Spleen (tissue), 11 donors: ENCODE data around the gene PLAGL1. TPM values are rescaled to one million over a fixed set of nuclear protein-coding genes. Genes with fewer than 3 reads are reported as not detected.

Experiments used
- DNase-seq: peaks from one replicate; pipeline ENCODE4 v3.0.0-alpha.2; 2020
- H3K27ac ChIP-seq, 8 donors: fragments of 200-600 bp; sonication (generic) in 7 of 8; 1 replicate in 4 of 8; 2 replicates in 4 of 8; pipeline versions ENCODE4 v1.5.0 to v1.8.0; 2016 to 2021; ENCODE audit warnings: inconsistent platforms in 4 of 8, mild to moderate bottlenecking in 4 of 8, moderate library complexity in 1 of 8
- H3K27me3 ChIP-seq, 7 donors: fragments of 200-600 bp; sonication (generic) in 6 of 7; replicated peaks in 1 of 7; 1 replicate in 4 of 7; 2 replicates in 3 of 7; pipeline versions ENCODE4 v1.5.0 to v1.8.0; 2016 to 2021; ENCODE audit warnings: inconsistent platforms in 3 of 7, mild to moderate bottlenecking in 1 of 7
- H3K36me3 ChIP-seq, 6 donors: fragments of 200-600 bp; sonication (generic) in 5 of 6; 1 replicate in 4 of 6; 2 replicates in 2 of 6; pipeline versions ENCODE4 v1.5.0 to v1.8.0; 2016 to 2021; ENCODE audit warnings: inconsistent platforms in 2 of 6
- H3K4me1 ChIP-seq, 6 donors: fragments of 200-600 bp; sonication (generic) in 5 of 6; 1 replicate in 3 of 6; 2 replicates in 3 of 6; pipeline versions ENCODE4 v1.5.0 to v1.8.0; 2016 to 2021; ENCODE audit warnings: inconsistent platforms in 3 of 6
- H3K4me3 ChIP-seq, 8 donors: fragments of 200-600 bp; sonication (generic) in 7 of 8; 1 replicate in 4 of 8; 2 replicates in 4 of 8; pipeline versions ENCODE4 v1.5.0 to v1.8.0; 2016 to 2021; ENCODE audit warnings: inconsistent platforms in 4 of 8, mild to moderate bottlenecking in 4 of 8, moderate library complexity in 2 of 8
- H3K9me3 ChIP-seq, 8 donors: fragments of 200-600 bp; sonication (generic) in 7 of 8; 1 replicate in 4 of 8; 2 replicates in 4 of 8; pipeline versions ENCODE4 v1.5.0 to v1.8.0; 2016 to 2021; ENCODE audit warnings: inconsistent platforms in 4 of 8
- CTCF ChIP-seq, 11 experiments: fragments of 200-600 bp in 7 of 11; fragments of 450-650 bp in 4 of 11; sonication (generic) in 4 of 11; IDR thresholded peaks in 8 of 11; conservative IDR thresholded peaks in 3 of 11; 1 replicate in 7 of 11; 2 replicates in 4 of 11; pipeline versions ENCODE4 v1.4.0 to v1.8.0; 2016 to 2021; ENCODE audit warnings: antibody characterized with exemption in 11 of 11, inconsistent platforms in 4 of 11, mild to moderate bottlenecking in 1 of 11
- POLR2A ChIP-seq, 3 donors: fragments of 450-650 bp; IDR thresholded peaks; one replicate each; pipeline ENCODE4 v1.5.1; 2017; ENCODE audit warnings: antibody characterized with exemption in 3 of 3, mild to moderate bottlenecking in 1 of 3
- POLR2AphosphoS5 ChIP-seq, 3 donors: sonication (generic); formaldehyde crosslinking; IDR thresholded peaks; one replicate each; pipeline ENCODE4 v1.5.1; 2017; ENCODE audit warnings: antibody characterized with exemption in 3 of 3
- WGBS, 5 donors: extraction: QIAGEN DNeasy Blood & Tissue Kit in 3 of 5; methylation state at CpG; one replicate each; pipeline versions ENCODE4 v1.1.5 to v1.1.7; 2013 to 2018; 5-methylcytosine and 5-hydroxymethylcytosine counted together
- intact Hi-C: fragments of 100-400 bp; cut with DNase I; formaldehyde crosslinking; loops from one replicate; pipeline ENCODE4 v1.15.0; 2023; ENCODE audit warnings: low total_unique reads
- polyA plus RNA-seq, 3 donors: library from polyadenylated mRNA; stranded (reverse); fragments of 200-250 nt; gene quantifications; one replicate each; pipeline ENCODE4 v1.2.1, GENCODE V29; 2013
- total RNA-seq, 7 donors: library from RNA; depleted of rRNA in 3 of 7; stranded (reverse); fragments of >200 nt in 3 of 7; fragmentation: NEBNext Ultra II Directional in 4 of 7; extraction: Animal tissue kit (Norgen Biotek cat#: 25700) in 4 of 7; gene quantifications; one replicate each; pipeline versions ENCODE4 v1.1.0 to v1.2.1, GENCODE V29; 2016 to 2021
- donor health status: healthy with polysubstance abuse.
- donor health status: DM: no; HTN: no; CAD: no; lungs with moderate emphysema.
- donor health status: DM: no; HTN: no; CAD: no.
- donor health status: Bipolar disorder and iron deficiency.
- donor health status: healthy.
- donor health status: DM: no; HTN: no; CAD: no.
- donor health status: DM: yes; HTN: yes; CAD: no.

PLAGL1 gene
- total and polyA plus RNA-seq, 10 donors = 7.1 to 34.4 (median 25.3) TPM

- no peak for DNase-seq
- intact Hi-C loops = no loop called here
Observed at GRCh38 chr6:143939364-143939763, 68.7 kb downstream of the PLAGL1 start.

GRCh38 chr6:143937668-143937970 is 70.4 kb downstream of the PLAGL1 start:
- TF ChIP-seq CTCF (IDR thresholded peaks at IDR 0.05 in 8 of 11, conservative IDR thresholded peaks at IDR 0.05 in 3 of 11) (no peak), POLR2A (IDR thresholded peaks at IDR 0.05) (no peak), POLR2AphosphoS5 (IDR thresholded peaks at IDR 0.05) (no peak)
- WGBS, 5 donors = 87 to 98% (median 94%) methylated on average over 1 of the region's 1 CpG
- H3K27me3 ChIP-seq = no peaks in the 10 kb centered on the region
- intact Hi-C loops = no loop called here
- H3K36me3 ChIP-seq = peaks cover 0 to 6% (median 0%) of the 10 kb centered on the region in 6 donors
- H3K4me3 ChIP-seq = no peak overlapping the region
- DNase-seq = no peak
- no peaks in the 10 kb centered on the region for H3K4me1 ChIP-seq
- peaks cover 0 to 10% (median 2%) of the 10 kb centered on the region in 8 donors for H3K9me3 ChIP-seq
- H3K27ac ChIP-seq = no peak overlapping the region

More at GRCh38 chr6:143939364-143939763, 68.7 kb downstream of the PLAGL1 start:
- peaks cover 0 to 6% (median 0%) of the 10 kb centered on the region in 6 donors for H3K36me3 ChIP-seq
- WGBS, 5 donors = 13 to 34% (median 22%) methylated on average over 4 of the region's 4 CpGs
- TF ChIP-seq POLR2AphosphoS5 (IDR thresholded peaks at IDR 0.05) (no peak), POLR2A (IDR thresholded peaks at IDR 0.05) (no peak), CTCF (IDR thresholded peaks at IDR 0.05 in 8 of 11, conservative IDR thresholded peaks at IDR 0.05 in 3 of 11) (no peak)
- H3K4me1 ChIP-seq = no peaks in the 10 kb centered on the region
- no peaks in the 10 kb centered on the region for H3K9me3 ChIP-seq
- H3K27me3 ChIP-seq = no peaks in the 10 kb centered on the region
- no peak overlapping the region for H3K27ac ChIP-seq
- H3K4me3 ChIP-seq = no peak overlapping the region

GRCh38 chr6:143936778-143937667 is 71.0 kb downstream of the PLAGL1 start:
- no peak for TF ChIP-seq CTCF (IDR thresholded peaks at IDR 0.05 in 8 of 11, conservative IDR thresholded peaks at IDR 0.05 in 3 of 11)
- TF ChIP-seq POLR2A (IDR thresholded peaks at IDR 0.05) = no peak
- no peak for TF ChIP-seq POLR2AphosphoS5 (IDR thresholded peaks at IDR 0.05)
- intact Hi-C loops = no loop called here

GRCh38 chr6:143936347-143936746 is 71.7 kb downstream of the PLAGL1 start:
- no peak for TF ChIP-seq POLR2A (IDR thresholded peaks at IDR 0.05)
- TF ChIP-seq CTCF (IDR thresholded peaks at IDR 0.05 in 8 of 11, conservative IDR thresholded peaks at IDR 0.05 in 3 of 11) = no peak
- no peak for TF ChIP-seq POLR2AphosphoS5 (IDR thresholded peaks at IDR 0.05)
- WGBS, 5 donors = 85 to 96% (median 90%) methylated on average over 3 of the region's 3 CpGs
- peaks cover 0 to 23% (median 14%) of the 10 kb centered on the region in 8 donors for H3K9me3 ChIP-seq

More at GRCh38 chr6:143936778-143937667, 71.0 kb downstream of the PLAGL1 start:
- no peak overlapping the region for H3K27ac ChIP-seq
- H3K4me3 ChIP-seq = no peak overlapping the region
- no peaks in the 10 kb centered on the region for H3K4me1 ChIP-seq
- DNase-seq = no peak
- H3K36me3 ChIP-seq = peaks cover 0 to 6% (median 0%) of the 10 kb centered on the region in 6 donors
- H3K27me3 ChIP-seq = no peaks in the 10 kb centered on the region
- H3K9me3 ChIP-seq = peaks cover 0 to 16% (median 7%) of the 10 kb centered on the region in 8 donors
- 77 to 90% (median 83%) methylated on average over 5 of the region's 5 CpGs for WGBS, 5 donors

More at GRCh38 chr6:143936347-143936746, 71.7 kb downstream of the PLAGL1 start:
- intact Hi-C loops = no loop called here
- Histone ChIP-seq H3K4me3 (no peak overlapping the region), H3K27me3 (no peaks in the 10 kb centered on the region), H3K27ac (no peak overlapping the region), H3K4me1 (no peaks in the 10 kb centered on the region), H3K36me3 (peaks cover 0 to under 1% (median 0%) of the 10 kb centered on the region in 6 donors)
- no peak for DNase-seq
